Spleen (tissue), 11 donors: ENCODE measurements around the gene IGF2. TPM values are rescaled to one million over a fixed set of nuclear protein-coding genes. Genes with fewer than 3 reads are reported as not detected.

ENCODE experiments used
- DNase-seq: peaks from one replicate; pipeline ENCODE4 v3.0.0-alpha.2; 2020
- H3K27ac ChIP-seq, 8 donors: fragments of 200-600 bp; sonication (generic) in 7 of 8; 1 replicate in 4 of 8; 2 replicates in 4 of 8; pipeline versions ENCODE4 v1.5.0 to v1.8.0; 2016 to 2021; ENCODE audit warnings: inconsistent platforms in 4 of 8, mild to moderate bottlenecking in 4 of 8, moderate library complexity in 1 of 8
- H3K27me3 ChIP-seq, 7 donors: fragments of 200-600 bp; sonication (generic) in 6 of 7; replicated peaks in 1 of 7; 1 replicate in 4 of 7; 2 replicates in 3 of 7; pipeline versions ENCODE4 v1.5.0 to v1.8.0; 2016 to 2021; ENCODE audit warnings: inconsistent platforms in 3 of 7, mild to moderate bottlenecking in 1 of 7
- H3K36me3 ChIP-seq, 6 donors: fragments of 200-600 bp; sonication (generic) in 5 of 6; 1 replicate in 4 of 6; 2 replicates in 2 of 6; pipeline versions ENCODE4 v1.5.0 to v1.8.0; 2016 to 2021; ENCODE audit warnings: inconsistent platforms in 2 of 6
- H3K4me1 ChIP-seq, 6 donors: fragments of 200-600 bp; sonication (generic) in 5 of 6; 1 replicate in 3 of 6; 2 replicates in 3 of 6; pipeline versions ENCODE4 v1.5.0 to v1.8.0; 2016 to 2021; ENCODE audit warnings: inconsistent platforms in 3 of 6
- H3K4me3 ChIP-seq, 8 donors: fragments of 200-600 bp; sonication (generic) in 7 of 8; 1 replicate in 4 of 8; 2 replicates in 4 of 8; pipeline versions ENCODE4 v1.5.0 to v1.8.0; 2016 to 2021; ENCODE audit warnings: inconsistent platforms in 4 of 8, mild to moderate bottlenecking in 4 of 8, moderate library complexity in 2 of 8
- H3K9me3 ChIP-seq, 8 donors: fragments of 200-600 bp; sonication (generic) in 7 of 8; 1 replicate in 4 of 8; 2 replicates in 4 of 8; pipeline versions ENCODE4 v1.5.0 to v1.8.0; 2016 to 2021; ENCODE audit warnings: inconsistent platforms in 4 of 8
- CTCF ChIP-seq, 11 experiments: fragments of 200-600 bp in 7 of 11; fragments of 450-650 bp in 4 of 11; sonication (generic) in 4 of 11; IDR thresholded peaks in 8 of 11; conservative IDR thresholded peaks in 3 of 11; 1 replicate in 7 of 11; 2 replicates in 4 of 11; pipeline versions ENCODE4 v1.4.0 to v1.8.0; 2016 to 2021; ENCODE audit warnings: antibody characterized with exemption in 11 of 11, inconsistent platforms in 4 of 11, mild to moderate bottlenecking in 1 of 11
- POLR2A ChIP-seq, 3 donors: fragments of 450-650 bp; IDR thresholded peaks; one replicate each; pipeline ENCODE4 v1.5.1; 2017; ENCODE audit warnings: antibody characterized with exemption in 3 of 3, mild to moderate bottlenecking in 1 of 3
- POLR2AphosphoS5 ChIP-seq, 3 donors: sonication (generic); formaldehyde crosslinking; IDR thresholded peaks; one replicate each; pipeline ENCODE4 v1.5.1; 2017; ENCODE audit warnings: antibody characterized with exemption in 3 of 3
- WGBS, 5 donors: extraction: QIAGEN DNeasy Blood & Tissue Kit in 3 of 5; methylation state at CpG; one replicate each; pipeline versions ENCODE4 v1.1.5 to v1.1.7; 2013 to 2018; 5-methylcytosine and 5-hydroxymethylcytosine counted together
- intact Hi-C: fragments of 100-400 bp; cut with DNase I; formaldehyde crosslinking; loops from one replicate; pipeline ENCODE4 v1.15.0; 2023; ENCODE audit warnings: low total_unique reads
- polyA plus RNA-seq, 3 donors: library from polyadenylated mRNA; stranded (reverse); fragments of 200-250 nt; gene quantifications; one replicate each; pipeline ENCODE4 v1.2.1, GENCODE V29; 2013
- total RNA-seq, 7 donors: library from RNA; depleted of rRNA in 3 of 7; stranded (reverse); fragments of >200 nt in 3 of 7; fragmentation: NEBNext Ultra II Directional in 4 of 7; extraction: Animal tissue kit (Norgen Biotek cat#: 25700) in 4 of 7; gene quantifications; one replicate each; pipeline versions ENCODE4 v1.1.0 to v1.2.1, GENCODE V29; 2016 to 2021
- donor health status: healthy with polysubstance abuse.
- donor health status: DM: no; HTN: no; CAD: no; lungs with moderate emphysema.
- donor health status: DM: no; HTN: no; CAD: no.
- donor health status: Bipolar disorder and iron deficiency.
- donor health status: healthy.
- donor health status: DM: no; HTN: no; CAD: no.
- donor health status: DM: yes; HTN: yes; CAD: no.

The IGF2 gene
- total and polyA plus RNA-seq, 10 donors, result 0.74 to 66.6 (median 13.7) TPM

GRCh38 chr11:2149864-2150847 is 11.0 kb upstream of the IGF2 start:
- Histone ChIP-seq H3K27me3 (peaks cover 0 to 72% (median 45%) of the 10 kb centered on the region in 7 donors), H3K4me1 (peaks cover 7 to 10% (median 9%) of the 10 kb centered on the region in 6 donors), H3K27ac (no peak overlapping the region), H3K4me3 (no peak overlapping the region), H3K36me3 (no peaks in the 10 kb centered on the region), H3K9me3 (no peaks in the 10 kb centered on the region)
- intact Hi-C loops, result loop anchor here (5.0 to 10.0 kb wide), 3 partner anchors 313 to 495 kb away; partner anchors contain the start of genes KRTAP5-6 and TNNI2
- no peak for DNase-seq
- WGBS, 5 donors, result 33 to 46% (median 33%) methylated on average over 11 of the region's 11 CpGs
- no peak for TF ChIP-seq POLR2AphosphoS5 (IDR thresholded peaks at IDR 0.05)
- TF ChIP-seq POLR2A (IDR thresholded peaks at IDR 0.05), result no peak
- peak in 4 of 11 experiments; percentile 16 to 38 (median 30) for TF ChIP-seq CTCF (IDR thresholded peaks at IDR 0.05 in 8 of 11, conservative IDR thresholded peaks at IDR 0.05 in 3 of 11)

GRCh38 chr11:2149460-2149859 is 10.3 kb upstream of the IGF2 start:
- no peak for DNase-seq
- Histone ChIP-seq H3K36me3 (no peaks in the 10 kb centered on the region), H3K9me3 (no peaks in the 10 kb centered on the region), H3K4me3 (no peak overlapping the region), H3K4me1 (peaks cover 7 to 13% (median 11%) of the 10 kb centered on the region in 6 donors), H3K27me3 (peaks cover under 1 to 75% (median 52%) of the 10 kb centered on the region in 7 donors), H3K27ac (no peak overlapping the region)
- WGBS, 5 donors, result 58 to 73% (median 64%) methylated on average over 8 of the region's 8 CpGs
- intact Hi-C loops, result no loop called here
- TF ChIP-seq POLR2A (IDR thresholded peaks at IDR 0.05) (no peak), CTCF (IDR thresholded peaks at IDR 0.05 in 8 of 11, conservative IDR thresholded peaks at IDR 0.05 in 3 of 11) (no peak), POLR2AphosphoS5 (IDR thresholded peaks at IDR 0.05) (no peak)

GRCh38 chr11:2148595-2148994 is 9.4 kb upstream of the IGF2 start:
- Histone ChIP-seq H3K4me3 (no peak overlapping the region), H3K27ac (no peak overlapping the region), H3K4me1 (peaks cover 11 to 21% (median 20%) of the 10 kb centered on the region in 6 donors), H3K9me3 (no peaks in the 10 kb centered on the region), H3K27me3 (peaks cover 5 to 79% (median 61%) of the 10 kb centered on the region in 7 donors), H3K36me3 (no peaks in the 10 kb centered on the region)
- intact Hi-C loops, result no loop called here
- no peak for DNase-seq
- TF ChIP-seq POLR2A (IDR thresholded peaks at IDR 0.05) (no peak), POLR2AphosphoS5 (IDR thresholded peaks at IDR 0.05) (no peak), CTCF (IDR thresholded peaks at IDR 0.05 in 8 of 11, conservative IDR thresholded peaks at IDR 0.05 in 3 of 11) (no peak)
- 45 to 55% (median 50%) methylated on average over 5 of the region's 5 CpGs for WGBS, 5 donors

GRCh38 chr11:2147391-2147790 is 8.2 kb upstream of the IGF2 start:
- no peaks in the 10 kb centered on the region for H3K36me3 ChIP-seq
- WGBS, 5 donors, result 37 to 71% (median 51%) methylated on average over 9 to 11 of the region's 11 CpGs
- intact Hi-C loops, result no loop called here

More at GRCh38 chr11:2147391-2147790, 8.2 kb upstream of the IGF2 start:
- H3K4me3 ChIP-seq, result no peak overlapping the region
- no peak for DNase-seq
- peaks cover 11 to 33% (median 23%) of the 10 kb centered on the region in 6 donors for H3K4me1 ChIP-seq
- no peak for TF ChIP-seq POLR2AphosphoS5 (IDR thresholded peaks at IDR 0.05)
- no peak for TF ChIP-seq POLR2A (IDR thresholded peaks at IDR 0.05)
- no peak for TF ChIP-seq CTCF (IDR thresholded peaks at IDR 0.05 in 8 of 11, conservative IDR thresholded peaks at IDR 0.05 in 3 of 11)
- H3K27ac ChIP-seq, result no peak overlapping the region
- H3K9me3 ChIP-seq, result no peaks in the 10 kb centered on the region
- peaks cover 5 to 91% (median 73%) of the 10 kb centered on the region in 7 donors for H3K27me3 ChIP-seq
